OCI-LY1 (cell line): ENCODE data around the gene LMBR1.

Experiments
- H2AFZ ChIP-seq: fragments of 200-600 bp; sonication (generic), shearing (Covaris generic); 2 replicates; pipeline ENCODE4 v1.6.0; 2014; ENCODE audit warnings: antibody characterized with exemption, mild to moderate bottlenecking, low read length
- H3F3A ChIP-seq: fragments of 200-600 bp; sonication (generic), shearing (Covaris generic); 2 replicates; pipeline ENCODE4 v1.6.0; 2014; ENCODE audit warnings: mild to moderate bottlenecking, antibody characterized with exemption, low read length, moderate library complexity; ENCODE audit not compliant: insufficient read depth
- H3K27ac ChIP-seq: fragments of 200-600 bp; sonication (generic); 2 replicates; pipeline ENCODE4 v1.5.1; 2014; ENCODE audit warnings: low read length, mixed run types, mild to moderate bottlenecking, low read depth; ENCODE audit not compliant: poor library complexity, severe bottlenecking
- H3K27me3 ChIP-seq: fragments of 200-600 bp; sonication (generic); 2 replicates; pipeline ENCODE4 v1.6.0; 2014; ENCODE audit warnings: antibody characterized with exemption, mild to moderate bottlenecking, low read length, moderate library complexity; ENCODE audit not compliant: insufficient read depth
- H3K36me3 ChIP-seq: fragments of 200-600 bp; sonication (generic); 2 replicates; pipeline ENCODE4 v1.6.1; 2014; ENCODE audit warnings: mild to moderate bottlenecking, antibody characterized with exemption, low read length, moderate library complexity, mixed read lengths; ENCODE audit not compliant: insufficient read depth
- H3K4me1 ChIP-seq: fragments of 200-600 bp; sonication (generic); 2 replicates; pipeline ENCODE4 v1.5.1; 2014; ENCODE audit warnings: mild to moderate bottlenecking, low read length, moderate library complexity; ENCODE audit not compliant: insufficient read depth, severe bottlenecking
- H3K4me2 ChIP-seq: fragments of 200-600 bp; sonication (generic), shearing (Covaris generic); 2 replicates; pipeline ENCODE4 v1.6.1; 2014; ENCODE audit warnings: low read length
- H3K4me3 ChIP-seq: fragments of 200-600 bp; sonication (generic); 2 replicates; pipeline ENCODE4 v1.5.1; 2014; ENCODE audit warnings: low read length, low read depth, mild to moderate bottlenecking, mixed read lengths; ENCODE audit not compliant: poor library complexity, severe bottlenecking
- H3K79me2 ChIP-seq: fragments of 200-600 bp; shearing (Covaris generic); 2 replicates; pipeline ENCODE4 v1.6.1; 2016; ENCODE audit warnings: mixed run types, low read length, mixed read lengths; ENCODE audit not compliant: insufficient read depth
- H3K9ac ChIP-seq: fragments of 200-600 bp; sonication (generic), shearing (Covaris generic); 2 replicates; pipeline ENCODE4 v1.6.1; 2014; ENCODE audit warnings: mild to moderate bottlenecking, low read length, mixed read lengths
- H3K9me2 ChIP-seq: fragments of 200-600 bp; sonication (generic), shearing (Covaris generic); 2 replicates; pipeline ENCODE4 v1.6.1; 2014; ENCODE audit warnings: low read depth, mild to moderate bottlenecking, low read length, mixed read lengths
- H3K9me3 ChIP-seq: fragments of 200-600 bp; shearing (Covaris generic); 2 replicates; pipeline ENCODE4 v1.6.1; 2014; ENCODE audit warnings: low read length, mixed read lengths
- H4K20me1 ChIP-seq: fragments of 200-600 bp; sonication (generic), shearing (Covaris generic); 2 replicates; pipeline ENCODE4 v1.6.0; 2016; ENCODE audit warnings: mild to moderate bottlenecking, low read length; ENCODE audit not compliant: insufficient read depth
- CTCF ChIP-seq: fragments of 200-600 bp; sonication (generic), shearing (Covaris generic); IDR thresholded peaks from 2 replicates; pipeline ENCODE4 v1.5.1; 2017; ENCODE audit warnings: mild to moderate bottlenecking, antibody characterized with exemption, low read length, moderate library complexity, mixed read lengths
- EZH2 ChIP-seq: fragments of 200-600 bp; sonication (generic), shearing (Covaris generic); IDR thresholded peaks from 2 replicates; pipeline ENCODE4 v1.8.0; 2017; ENCODE audit warnings: borderline replicate concordance, mixed run types, mild to moderate bottlenecking, antibody characterized with exemption, low read length, moderate library complexity, mixed read lengths

Gene LMBR1

DNA sequence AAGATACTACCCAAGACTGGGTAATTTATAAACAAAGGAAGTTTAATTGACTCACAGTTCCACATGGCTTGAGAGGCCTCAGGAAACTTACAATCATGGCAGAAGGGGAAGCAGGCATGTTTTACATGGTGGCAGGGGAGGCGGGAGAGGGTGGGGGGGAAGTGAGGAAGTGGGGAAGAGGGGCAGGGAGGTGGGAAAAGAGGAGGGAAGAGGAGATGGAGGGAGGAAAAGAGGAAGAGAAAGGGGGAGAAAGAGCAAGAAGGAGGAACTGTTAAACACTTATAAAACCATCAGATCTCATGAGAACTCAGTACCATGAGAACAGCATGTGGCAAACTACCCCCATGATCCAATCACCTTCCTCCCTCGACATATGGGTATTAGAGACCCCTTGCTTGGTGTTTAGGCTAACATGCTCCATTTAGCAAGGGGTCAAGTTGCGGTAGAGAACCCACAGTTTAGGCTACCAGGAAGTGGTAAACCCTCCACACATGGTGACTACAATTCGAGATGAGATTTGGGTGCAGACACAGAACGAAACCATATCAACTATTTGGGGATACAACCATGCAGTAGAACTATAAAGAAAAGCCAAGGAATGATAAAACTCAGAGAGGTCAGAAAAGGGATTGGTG, 3.5 kb upstream of the LMBR1 start:
- Histone ChIP-seq H3K9ac (no peak overlapping the region), H2AFZ (no peak overlapping the region), H3K79me2 (peaks cover 8% of the 10 kb centered on the region), H3K27me3 (peaks cover 4% of the 10 kb centered on the region; the same call in 1 of the 2 replicates), H3F3A (no peaks in the 10 kb centered on the region), H3K4me2 (no peak overlapping the region), H3K4me3 (no peak overlapping the region), H3K9me2 (no peaks in the 10 kb centered on the region), H4K20me1 (no peaks in the 10 kb centered on the region), H3K36me3 (0 out of 2 replicates have a peak, but pooled peaks cover 4% of the 10 kb centered on the region), H3K4me1 (peaks cover 15% of the 10 kb centered on the region), H3K27ac (no peak overlapping the region), H3K9me3 (no peaks in the 10 kb centered on the region)
- TF ChIP-seq CTCF (no peak), EZH2 (no peak)

DNA sequence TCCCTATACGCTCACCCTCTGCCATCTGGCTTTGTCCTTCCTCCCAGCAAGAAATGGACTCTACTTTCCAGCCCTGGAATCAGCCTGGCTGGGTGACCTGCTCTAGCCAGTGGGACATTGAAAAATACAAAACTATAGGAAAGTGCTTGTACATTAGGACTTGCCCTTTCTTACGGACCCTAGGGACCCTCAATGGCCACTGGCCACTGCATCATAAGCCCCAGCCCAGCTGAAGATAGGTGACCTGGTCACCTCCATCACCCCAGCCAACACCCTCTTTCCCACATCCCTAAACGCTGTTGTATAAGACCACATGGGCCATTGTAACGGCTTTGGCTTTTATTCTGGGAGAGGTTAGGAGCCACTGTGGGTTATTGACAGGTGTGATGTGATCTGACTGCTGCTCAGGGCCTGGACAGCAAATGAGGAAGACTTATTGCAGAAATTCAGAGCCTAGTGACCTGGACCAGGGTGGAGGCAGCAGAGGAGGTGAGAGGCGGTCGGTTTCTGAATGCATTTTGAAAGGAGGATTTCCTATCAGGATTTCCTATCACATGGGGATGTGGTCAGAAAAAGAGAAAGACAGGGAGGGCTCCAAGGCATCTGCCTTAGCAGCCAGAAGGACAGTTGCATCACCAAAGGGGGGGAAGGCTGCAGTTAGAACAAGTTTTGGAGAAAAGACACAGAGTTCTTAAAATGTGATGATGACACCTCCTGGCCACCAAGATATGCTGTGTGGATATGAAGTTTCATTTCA, 2.2 kb upstream of the LMBR1 start:
- H3K4me2 ChIP-seq, result no peak overlapping the region
- H3K4me3 ChIP-seq, result no peak overlapping the region
- H3F3A ChIP-seq, result no peaks in the 10 kb centered on the region
- no peaks in the 10 kb centered on the region for H3K9me3 ChIP-seq
- peaks cover 20% of the 10 kb centered on the region for H3K79me2 ChIP-seq
- peaks cover 7% of the 10 kb centered on the region; the same call in 1 of the 2 replicates for H3K36me3 ChIP-seq
- H3K4me1 ChIP-seq, result peaks cover 23% of the 10 kb centered on the region
- no peak overlapping the region for H2AFZ ChIP-seq
- no peak overlapping the region for H3K9ac ChIP-seq
- no peak overlapping the region for H3K27ac ChIP-seq
- H3K27me3 ChIP-seq, result no peaks in the 10 kb centered on the region; the same call in 1 of the 2 replicates
- no peak for TF ChIP-seq EZH2
- peak; percentile 9 for TF ChIP-seq CTCF
- H4K20me1 ChIP-seq, result no peaks in the 10 kb centered on the region
- H3K9me2 ChIP-seq, result no peaks in the 10 kb centered on the region

DNA sequence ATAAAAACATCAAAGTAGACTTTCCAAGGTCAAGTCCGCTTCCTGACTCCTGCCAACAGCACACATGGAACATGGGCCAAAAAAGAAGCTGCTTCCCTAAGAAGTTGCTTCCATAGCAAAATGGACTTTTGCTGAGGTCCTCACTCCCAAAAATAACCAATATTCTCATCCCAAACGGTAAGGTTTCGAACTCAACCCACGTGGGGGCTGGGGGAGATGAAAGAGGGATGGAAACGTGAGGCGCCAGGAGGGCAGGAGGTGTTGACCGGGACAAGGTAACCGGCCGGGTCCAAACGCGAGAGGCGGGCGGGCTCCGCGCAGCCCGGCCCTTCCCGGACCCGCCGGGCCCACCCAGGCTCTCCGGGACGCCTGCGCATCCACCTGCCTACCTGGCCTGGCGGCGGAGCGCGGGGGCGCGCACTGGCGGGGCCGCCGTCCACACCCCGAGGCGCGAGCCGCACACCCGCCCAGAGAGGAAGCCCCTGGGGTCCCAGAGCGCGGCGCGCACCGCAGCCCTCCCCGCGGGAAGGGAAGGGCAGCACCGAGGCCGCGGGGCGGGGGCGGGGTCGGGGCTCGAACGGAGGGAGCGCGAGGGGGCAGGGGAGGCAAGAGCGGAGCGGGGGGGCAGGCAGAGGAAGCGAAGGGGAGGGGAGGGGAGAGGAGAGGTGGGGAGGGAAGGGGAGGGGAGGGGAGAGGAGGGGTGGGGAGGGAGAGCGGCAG, 742 bp downstream of the LMBR1 start:
- Histone ChIP-seq H3F3A (no peaks in the 10 kb centered on the region), H4K20me1 (no peaks in the 10 kb centered on the region)

More for the DNA sequence above, 742 bp downstream of the LMBR1 start:
- Histone ChIP-seq H3K9me3 (no peaks in the 10 kb centered on the region), H2AFZ (0 out of 2 replicates have a peak overlapping the region, but pooled peaks have one; percentile 23), H3K9ac (peak overlapping the region; percentile 93), H3K36me3 (peaks cover 11% of the 10 kb centered on the region; the same call in 1 of the 2 replicates), H3K27me3 (no peaks in the 10 kb centered on the region), H3K4me3 (peak overlapping the region; percentile 93), H3K9me2 (no peaks in the 10 kb centered on the region), H3K27ac (peak overlapping the region; percentile 68), H3K4me2 (peak overlapping the region; percentile 99), H3K79me2 (peaks cover 41% of the 10 kb centered on the region), H3K4me1 (peaks cover 23% of the 10 kb centered on the region)
- no peak for TF ChIP-seq EZH2
- TF ChIP-seq CTCF, result no peak
